ENCODE results near the gene UCN2. TPM values are rescaled to one million over a fixed set of nuclear protein-coding genes. Genes with fewer than 3 reads are reported as not detected.

UCN2 gene
- total and polyA plus RNA-seq, 2 experiments from 2014 or later = 0.30 to 1.5 TPM

DNA sequence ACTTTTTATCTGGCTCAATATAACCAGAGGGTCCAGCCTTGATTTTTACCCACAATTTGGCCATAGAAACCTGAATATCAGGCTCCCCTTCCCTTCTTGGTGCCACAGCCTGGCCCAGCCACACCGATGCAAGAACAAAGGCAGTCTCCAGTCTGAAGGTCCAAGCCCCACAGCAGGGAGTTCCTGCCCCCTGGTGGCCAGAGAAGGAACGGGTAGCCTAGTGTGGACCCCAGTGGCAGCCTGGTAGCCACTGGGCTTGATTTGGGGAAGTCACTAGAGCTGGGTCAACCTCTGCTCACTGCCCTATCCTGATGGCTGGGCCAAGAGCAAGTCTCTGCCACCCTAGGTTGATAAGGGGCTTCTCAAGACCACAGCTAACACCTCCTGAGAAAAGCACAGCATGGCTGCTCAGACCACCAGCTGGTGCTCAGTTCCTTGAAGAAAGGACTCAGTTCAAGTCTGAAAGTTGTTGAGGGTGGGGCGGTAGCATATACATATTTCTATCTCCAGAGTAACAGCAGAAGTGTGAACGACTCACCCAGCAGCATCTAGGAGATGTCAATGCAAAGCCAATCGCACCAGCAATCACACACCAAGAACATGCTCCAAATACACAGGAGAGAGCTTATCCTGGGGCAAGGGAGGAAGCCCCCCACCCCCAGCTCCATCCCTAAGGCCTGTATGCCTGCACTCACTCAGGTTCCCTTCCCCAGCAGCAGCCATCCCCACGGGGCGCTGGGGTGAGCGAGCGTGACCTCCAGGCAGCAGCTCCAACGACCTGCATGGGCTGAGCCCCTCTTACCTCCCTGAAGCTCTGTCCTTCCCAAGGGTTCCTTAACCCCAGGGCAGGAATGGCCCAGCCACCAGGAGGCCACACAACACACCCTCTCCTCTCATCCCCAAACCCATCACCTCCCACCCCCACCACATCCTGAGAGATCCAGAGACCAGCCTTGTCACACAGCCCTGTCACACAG lies 14.6 kb downstream of the UCN2 start:
- no peak overlapping the region for H3K4me2 ChIP-seq
- H3K9me3 ChIP-seq (ENCODE audit: low read depth) = no peaks in the 10 kb centered on the region
- no peaks in the 10 kb centered on the region for H3K36me3 ChIP-seq (replicated peaks; ENCODE audit: insufficient read depth, low read depth)
- H3K27ac ChIP-seq = no peak overlapping the region
- H3K27me3 ChIP-seq = no peaks in the 10 kb centered on the region
- H3K4me3 ChIP-seq = no peak overlapping the region
- H3K79me2 ChIP-seq = no peaks in the 10 kb centered on the region
- H2AFZ ChIP-seq = no peak overlapping the region
- 71% methylated on average over 10 of the region's 10 CpGs for WGBS (ENCODE audit: low lambda C conversion rate, missing lambda C conversion rate)
- TF ChIP-seq, protein P1, sequence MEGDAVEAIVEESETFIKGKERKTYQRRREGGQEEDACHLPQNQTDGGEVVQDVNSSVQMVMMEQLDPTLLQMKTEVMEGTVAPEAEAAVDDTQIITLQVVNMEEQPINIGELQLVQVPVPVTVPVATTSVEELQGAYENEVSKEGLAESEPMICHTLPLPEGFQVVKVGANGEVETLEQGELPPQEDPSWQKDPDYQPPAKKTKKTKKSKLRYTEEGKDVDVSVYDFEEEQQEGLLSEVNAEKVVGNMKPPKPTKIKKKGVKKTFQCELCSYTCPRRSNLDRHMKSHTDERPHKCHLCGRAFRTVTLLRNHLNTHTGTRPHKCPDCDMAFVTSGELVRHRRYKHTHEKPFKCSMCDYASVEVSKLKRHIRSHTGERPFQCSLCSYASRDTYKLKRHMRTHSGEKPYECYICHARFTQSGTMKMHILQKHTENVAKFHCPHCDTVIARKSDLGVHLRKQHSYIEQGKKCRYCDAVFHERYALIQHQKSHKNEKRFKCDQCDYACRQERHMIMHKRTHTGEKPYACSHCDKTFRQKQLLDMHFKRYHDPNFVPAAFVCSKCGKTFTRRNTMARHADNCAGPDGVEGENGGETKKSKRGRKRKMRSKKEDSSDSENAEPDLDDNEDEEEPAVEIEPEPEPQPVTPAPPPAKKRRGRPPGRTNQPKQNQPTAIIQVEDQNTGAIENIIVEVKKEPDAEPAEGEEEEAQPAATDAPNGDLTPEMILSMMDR (IDR thresholded peaks at IDR 0.05; ENCODE audit: poor library complexity) = peak; percentile 81
- TF ChIP-seq EZH2 (IDR thresholded peaks at IDR 0.05; ENCODE audit: borderline replicate concordance) = no peak
- peaks cover 6% of the 10 kb centered on the region for H3K4me1 ChIP-seq (ENCODE audit: insufficient read depth)
- DNase-seq (ENCODE audit: low spot score) = peak; percentile 86
- H4K20me1 ChIP-seq (ENCODE audit: insufficient read depth, poor library complexity, severe bottlenecking) = no peaks in the 10 kb centered on the region
- H3K9me2 ChIP-seq (replicated peaks; ENCODE audit: insufficient read depth) = no peaks in the 10 kb centered on the region

DNA sequence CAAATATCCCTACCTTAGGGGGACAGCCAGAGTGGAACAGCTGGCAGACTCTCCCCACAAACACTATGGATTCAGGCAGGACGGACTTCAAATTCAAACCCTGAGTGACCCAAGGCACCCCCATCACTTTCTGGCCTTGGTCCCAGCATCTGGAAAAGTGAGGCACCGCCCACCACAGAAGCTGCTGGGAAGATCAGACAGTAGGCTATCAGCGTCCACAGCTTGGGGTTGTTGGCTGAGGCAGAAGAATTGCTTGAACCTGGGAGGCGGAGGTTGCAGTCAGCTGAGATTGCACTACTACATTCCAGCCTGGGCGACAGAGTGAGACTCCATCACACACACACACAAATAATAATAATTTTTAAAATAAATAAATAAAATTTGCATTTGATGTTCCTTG lies 15.5 kb downstream of the UCN2 start:
- Histone ChIP-seq H3K9me3 (ENCODE audit: low read depth) (no peaks in the 10 kb centered on the region), H3K4me3 (no peak overlapping the region), H3K4me2 (no peak overlapping the region), H3K27me3 (no peaks in the 10 kb centered on the region), H2AFZ (no peak overlapping the region), H3K9me2 (replicated peaks; ENCODE audit: insufficient read depth) (no peaks in the 10 kb centered on the region), H3K36me3 (replicated peaks; ENCODE audit: insufficient read depth, low read depth) (no peaks in the 10 kb centered on the region), H3K27ac (no peak overlapping the region), H3K79me2 (no peaks in the 10 kb centered on the region), H3K4me1 (ENCODE audit: insufficient read depth) (peaks cover 6% of the 10 kb centered on the region), H4K20me1 (ENCODE audit: insufficient read depth, poor library complexity, severe bottlenecking) (no peaks in the 10 kb centered on the region)
- TF ChIP-seq, protein P1 (IDR thresholded peaks at IDR 0.05; ENCODE audit: poor library complexity) = no peak
- TF ChIP-seq EZH2phosphoT487 (IDR thresholded peaks at IDR 0.05; ENCODE audit: low read depth, severe bottlenecking, unreplicated experiment) (no peak), EZH2 (IDR thresholded peaks at IDR 0.05; ENCODE audit: borderline replicate concordance) (no peak)
- DNase-seq (ENCODE audit: low spot score) = no peak
- 87% methylated on average over 5 of the region's 5 CpGs for WGBS (ENCODE audit: low lambda C conversion rate, missing lambda C conversion rate)

DNA sequence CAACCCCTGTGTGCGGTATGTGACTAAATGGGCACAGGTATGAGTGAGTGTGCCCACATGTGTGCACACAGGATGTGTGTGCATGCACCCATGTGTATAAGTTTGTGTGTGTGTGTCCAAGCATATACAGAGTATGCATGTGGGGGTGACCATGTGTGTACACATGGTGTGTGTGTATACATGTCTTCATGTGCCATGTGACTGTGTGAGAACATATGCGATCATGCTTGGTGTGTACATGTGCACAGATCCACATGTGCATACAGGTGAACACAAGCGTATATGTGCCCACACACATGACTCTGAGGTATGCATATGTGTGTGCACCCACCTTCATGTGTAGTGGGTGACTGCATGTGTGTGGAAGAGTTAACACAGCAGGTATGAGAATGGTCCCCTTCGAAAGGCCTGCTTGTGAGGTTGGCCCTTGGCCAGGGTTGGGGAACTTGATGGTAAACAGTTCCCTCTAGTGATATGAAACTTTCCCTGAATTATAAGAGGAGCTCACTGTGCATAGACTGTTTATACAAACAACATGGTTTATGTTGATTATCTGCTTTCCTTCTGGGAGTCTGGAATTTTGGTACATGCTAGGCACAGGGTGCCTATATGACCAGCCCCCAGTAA lies 17.3 kb downstream of the UCN2 start:
- Histone ChIP-seq H2AFZ (no peak overlapping the region), H3K9me2 (replicated peaks; ENCODE audit: insufficient read depth) (no peaks in the 10 kb centered on the region), H3K4me1 (ENCODE audit: insufficient read depth) (no peaks in the 10 kb centered on the region), H3K4me3 (no peak overlapping the region), H3K27ac (no peak overlapping the region), H3K27me3 (no peaks in the 10 kb centered on the region), H3K9me3 (ENCODE audit: low read depth) (no peaks in the 10 kb centered on the region), H4K20me1 (ENCODE audit: insufficient read depth, poor library complexity, severe bottlenecking) (no peaks in the 10 kb centered on the region), H3K36me3 (replicated peaks; ENCODE audit: insufficient read depth, low read depth) (no peaks in the 10 kb centered on the region), H3K4me2 (no peak overlapping the region), H3K79me2 (no peaks in the 10 kb centered on the region)
- 82% methylated on average over 4 of the region's 4 CpGs for WGBS (ENCODE audit: low lambda C conversion rate, missing lambda C conversion rate)
- peak; percentile 13 for DNase-seq (ENCODE audit: low spot score)
- TF ChIP-seq, protein P1 (IDR thresholded peaks at IDR 0.05; ENCODE audit: poor library complexity) = no peak
- TF ChIP-seq EZH2phosphoT487 (IDR thresholded peaks at IDR 0.05; ENCODE audit: low read depth, severe bottlenecking, unreplicated experiment) (no peak), EZH2 (IDR thresholded peaks at IDR 0.05; ENCODE audit: borderline replicate concordance) (no peak)

Measured in hepatocyte (in vitro differentiated cells).